K562 (cell line): ENCODE results near the gene SMAD4. TPM values are rescaled to one million over a fixed set of nuclear protein-coding genes. Genes with fewer than 3 reads are reported as not detected.

Experiments
- ATAC-seq: fragments of 200-7000 bp; cut with Tn5 transposase; 3 replicates; pipeline ENCODE4 v1.9.1; 2020; ENCODE audit warnings: moderate library complexity
- BruUV-seq: library from RNA; stranded (reverse); fragments of 400-500 nt; replicated peaks from 2 replicates; lab custom pipeline; 2021; lab: Mats Ljungman, UMichigan
- CTCF ChIA-PET: fragments of 300-600 bp; formaldehyde crosslinking; extraction: SDS; loops from one replicate; lab custom pipeline; 2021; ENCODE audit warnings: low intra/inter-chr PET ratio; lab: Yijun Ruan, JAX
- POLR2A ChIA-PET: fragments of 300-600, 350-650 bp; sonication (Branson Sonifier 250); formaldehyde crosslinking; extraction: SDS; loops from one replicate; lab custom pipeline; 2021; ENCODE audit warnings: antibody characterized with exemption, inconsistent platforms; lab: Yijun Ruan, JAX
- DNase-seq, 4 experiments: peaks; one replicate each; pipeline versions ENCODE4 v3.0.0 to v3.0.0-alpha.2; 2011 to 2018; ENCODE audit warnings: low spot score in 3 of 4, mixed read lengths in 3 of 4; ENCODE audit errors: extremely low read depth in 1 of 4
- FAIRE-seq: peaks from 2 replicates; lab custom pipeline; 2011; peaks lifted over from hg19 to GRCh38; lab: Jason Lieb, UNC
- H2AFZ ChIP-seq: 2 replicates; pipeline ENCODE4 v1.6.0; 2011; ENCODE audit warnings: low read depth, low read length, control low read depth, inconsistent platforms
- H3K27ac ChIP-seq: fragments of 200-600 bp; 3 replicates; pipeline ENCODE4 v1.8.0; 2011; ENCODE audit warnings: low read depth, mild to moderate bottlenecking, control low read depth, inconsistent platforms, low read length, moderate library complexity, mixed read lengths; ENCODE audit errors: extremely low read depth
- H3K27me3 ChIP-seq, 2 experiments: fragments of 300-600 bp in 1 of 2; 2 replicates in 1 of 2; 3 replicates in 1 of 2; pipeline versions ENCODE4 v1.6.0 to v1.8.0; 2011; ENCODE audit warnings: inconsistent platforms in 2 of 2, low read length in 2 of 2, mild to moderate bottlenecking in 1 of 2, mixed read lengths in 1 of 2, moderate library complexity in 1 of 2; ENCODE audit not compliant: control insufficient read depth in 2 of 2, insufficient read depth in 2 of 2
- H3K36me3 ChIP-seq: fragments of 300-600 bp; 3 replicates; pipeline ENCODE4 v1.8.0; 2011; ENCODE audit warnings: mild to moderate bottlenecking, low read length, inconsistent platforms; ENCODE audit not compliant: control insufficient read depth, insufficient read depth
- H3K4me1 ChIP-seq, 2 experiments: fragments of 200-600 bp in 1 of 2; replicated peaks in 1 of 2; 2 replicates in 1 of 2; 3 replicates in 1 of 2; pipeline versions ENCODE4 v1.5.1 to v1.8.0; 2011; ENCODE audit warnings: inconsistent platforms in 2 of 2, low read length in 2 of 2, mild to moderate bottlenecking in 1 of 2, mixed read lengths in 1 of 2, moderate library complexity in 1 of 2; ENCODE audit not compliant: control insufficient read depth in 2 of 2, insufficient read depth in 2 of 2
- H3K4me2 ChIP-seq: 2 replicates; pipeline ENCODE4 v1.6.1; 2011; ENCODE audit warnings: low read length, control low read depth, inconsistent platforms, mixed read lengths; ENCODE audit not compliant: insufficient read depth
- H3K4me3 ChIP-seq: fragments of 200-600 bp; sonication (generic), shearing (Covaris generic); 2 replicates; pipeline ENCODE4 v1.5.1; 2016; ENCODE audit warnings: control low read depth, inconsistent platforms
- H3K79me2 ChIP-seq: fragments of 200-600 bp; 3 replicates; pipeline ENCODE4 v1.8.0; 2011; ENCODE audit warnings: low read length, inconsistent platforms; ENCODE audit not compliant: control insufficient read depth, insufficient read depth
- H3K9ac ChIP-seq, 2 experiments: 2 replicates each; pipeline versions ENCODE4 v1.6.0 to v1.6.1; 2011; ENCODE audit warnings: low read depth in 2 of 2, low read length in 2 of 2, control low read depth in 1 of 2, inconsistent platforms in 1 of 2, mild to moderate bottlenecking in 1 of 2, mixed read lengths in 1 of 2; ENCODE audit not compliant: insufficient read depth in 1 of 2
- H3K9me1 ChIP-seq: one replicate; pipeline ENCODE4 v1.6.0; 2011; ENCODE audit warnings: inconsistent platforms, mild to moderate bottlenecking, low read length, moderate library complexity; ENCODE audit not compliant: control insufficient read depth, insufficient read depth
- H3K9me3 ChIP-seq: replicated peaks from 2 replicates; pipeline ENCODE4 v1.5.1; 2011; ENCODE audit warnings: low read depth, low read length, inconsistent platforms; ENCODE audit not compliant: control insufficient read depth, insufficient read depth
- H4K20me1 ChIP-seq: replicated peaks from 2 replicates; pipeline ENCODE4 v1.6.1; 2011; ENCODE audit warnings: low read length, inconsistent platforms, mixed read lengths; ENCODE audit not compliant: control insufficient read depth, insufficient read depth
- CBFA2T3 ChIP-seq: fragments of 450-650 bp; IDR thresholded peaks from 2 replicates; pipeline ENCODE4 v1.6.1; 2017
- CTBP1 ChIP-seq: fragments of 450-650 bp; IDR thresholded peaks from 2 replicates; pipeline ENCODE4 v1.6.1; 2016; ENCODE audit warnings: borderline replicate concordance
- ETS2 ChIP-seq: IDR thresholded peaks from 2 replicates; pipeline ENCODE4 v1.6.1; 2016; ENCODE audit warnings: borderline replicate concordance, missing genetic modification characterization, mild to moderate bottlenecking, moderate library complexity, missing compliant biosample characterization; ENCODE audit not compliant: poor library complexity, severe bottlenecking
- EZH2 ChIP-seq: IDR thresholded peaks from 2 replicates; pipeline ENCODE4 v1.6.1; 2012; ENCODE audit warnings: low read depth, mild to moderate bottlenecking, inconsistent platforms, low read length, borderline replicate concordance
- NCOA2 ChIP-seq, 2 experiments: fragments of 450-650 bp; IDR thresholded peaks; 2 replicates each; pipeline ENCODE4 v1.6.1; 2018; ENCODE audit warnings: mild to moderate bottlenecking in 2 of 2, moderate library complexity in 1 of 2; ENCODE audit not compliant: partially characterized antibody in 2 of 2
- POLR2A ChIP-seq: fragments of 450-650 bp; conservative IDR thresholded peaks from 2 replicates; pipeline ENCODE4 v1.6.1; 2016
- ZFP1 ChIP-seq: fragments of 450-650 bp; formaldehyde crosslinking; IDR thresholded peaks from 2 replicates; pipeline ENCODE4 v1.4.0; 2020; ENCODE audit warnings: mild to moderate bottlenecking, mixed read lengths
- ZNF146 ChIP-seq: IDR thresholded peaks from one replicate; pipeline ENCODE4 v1.6.1; 2018; ENCODE audit warnings: missing compliant biosample characterization; ENCODE audit not compliant: unreplicated experiment
- WGBS: fragments of 100-300 bp; shearing (Covaris generic); methylation state at CpG from one replicate; pipeline ENCODE4 v1.1.6; 2016; ENCODE audit warnings: low coverage, mixed read lengths; ENCODE audit not compliant: insufficient coverage; ENCODE audit errors: missing lambda C conversion rate; 5-methylcytosine and 5-hydroxymethylcytosine counted together
- in situ Hi-C: fragments of 300-500 bp; cut with MboI; formaldehyde crosslinking; loops from 4 replicates; pipeline ENCODE4 v1.15.0; 2018; ENCODE audit warnings: inconsistent platforms, mixed read lengths
- intact Hi-C: fragments of 100-400 bp; cut with micrococcal nuclease; formaldehyde crosslinking; loops from 2 replicates; pipeline ENCODE4 v1.14.2; 2022
- polyA plus RNA-seq, 8 experiments: library from polyadenylated mRNA; depleted of rRNA in 4 of 8; stranded (reverse) in 5 of 8; unstranded in 3 of 8; fragments of >200 nt; fragmentation: Nextera tagmentation in 2 of 8; fragmentation: Illumina TruSeq in 1 of 8; extraction: Ambion mirVana in 2 of 8; extraction: Trizol in 1 of 8; gene quantifications; 2 replicates each; pipeline versions ENCODE4 v1.2.1 to v1.2.3, GENCODE V29; 2011 to 2014; ENCODE audit warnings: inconsistent platforms in 1 of 8, missing spikeins in 1 of 8
- total RNA-seq, 7 experiments: library from RNA; depleted of rRNA in 6 of 7; stranded (reverse); fragments of >200 nt in 6 of 7; fragmentation: Illumina TruSeq in 2 of 7; extraction: Trizol in 2 of 7; gene quantifications; 2 replicates each; pipeline versions ENCODE4 v1.2.1 to v1.2.3, GENCODE V29; 2011 to 2021; ENCODE audit warnings: low replicate concordance in 1 of 7
- TF ChIP-seq, protein P1 (sequence below): IDR thresholded peaks from 3 replicates; pipeline ENCODE4 v1.6.1; 2011; ENCODE audit warnings: borderline replicate concordance, mild to moderate bottlenecking, moderate library complexity; ENCODE audit not compliant: insufficient read length; ENCODE audit errors: extremely low read depth
- TF ChIP-seq, protein P2 (sequence below), 2 experiments: fragments of 450-650 bp in 1 of 2; sonication (generic) in 1 of 2; formaldehyde crosslinking in 1 of 2; IDR thresholded peaks in 1 of 2; conservative IDR thresholded peaks in 1 of 2; 2 replicates each; pipeline versions ENCODE4 v1.6.1 to v1.8.1; 2016 to 2023; ENCODE audit warnings: mild to moderate bottlenecking in 2 of 2, moderate library complexity in 2 of 2, inconsistent platforms in 1 of 2, missing genetic modification reagents in 1 of 2

The SMAD4 gene
- total and polyA plus RNA-seq, 9 of the 15 experiments (the other 6 are each of a cell fraction or from before 2014, with no cell fraction given): 5.7 to 55.0 (median 39.4) TPM

DNA sequence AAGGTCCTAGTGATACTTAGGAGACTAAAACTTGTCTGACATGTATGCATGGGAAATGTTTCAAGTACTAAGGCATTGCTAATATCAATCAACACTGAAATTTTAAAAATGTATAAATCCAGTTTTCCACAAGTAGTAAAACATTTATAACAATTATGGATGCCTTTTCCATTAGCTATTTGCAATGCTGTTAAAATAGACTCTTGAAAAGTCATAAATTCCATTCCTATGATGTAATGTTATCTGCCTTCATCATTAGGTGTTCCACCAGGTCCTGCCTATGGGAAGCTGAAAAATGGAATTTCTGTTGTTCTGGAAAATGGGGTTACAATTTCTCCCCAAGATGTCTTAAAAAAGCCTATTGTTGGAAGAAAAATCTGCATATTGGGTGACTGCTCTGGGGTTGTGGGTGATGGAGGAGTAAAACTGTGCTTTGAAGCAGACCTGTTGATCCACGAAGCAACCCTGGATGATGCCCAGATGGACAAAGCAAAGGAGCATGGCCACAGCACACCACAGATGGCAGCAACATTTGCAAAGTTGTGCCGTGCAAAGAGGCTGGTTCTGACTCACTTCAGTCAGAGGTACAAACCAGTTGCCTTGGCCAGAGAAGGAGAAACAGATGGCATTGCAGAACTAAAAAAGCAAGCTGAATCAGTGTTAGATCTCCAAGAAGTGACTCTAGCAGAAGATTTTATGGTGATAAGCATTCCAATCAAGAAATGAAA is 43.5 kb upstream of the SMAD4 start:
- no peak for DNase-seq
- in situ Hi-C loops (no loop called here), intact Hi-C loops (no loop called here)
- no TSS peak for BruUV-seq
- H3K27me3 ChIP-seq: no peaks in the 10 kb centered on the region
- H2AFZ ChIP-seq: no peak overlapping the region
- no peak overlapping the region for H3K9ac ChIP-seq
- no peak overlapping the region for H3K4me3 ChIP-seq
- H3K79me2 ChIP-seq: no peaks in the 10 kb centered on the region
- no peaks in the 10 kb centered on the region for H3K9me1 ChIP-seq
- H3K27ac ChIP-seq: no peak overlapping the region
- no peaks in the 10 kb centered on the region for H3K4me1 ChIP-seq
- no peaks in the 10 kb centered on the region for H3K9me3 ChIP-seq
- ChIA-PET CTCF (no interaction called here), POLR2A (interaction anchor here (0.6 kb wide), 2 partner anchors 20 to 26 kb away, joined by 4 to 5 read pairs; no protein-coding TSS in a partner anchor)
- no peaks in the 10 kb centered on the region for H4K20me1 ChIP-seq
- H3K36me3 ChIP-seq: no peaks in the 10 kb centered on the region
- no peak for ATAC-seq
- FAIRE-seq: no peak
- TF ChIP-seq NCOA2 (IDR thresholded peaks at IDR 0.05; ENCODE audit: partially characterized antibody in 2 of 2) (no peak), ZNF146 (CRISPR knock-in tag) (no peak), CBFA2T3 (no peak), POLR2A (no peak), ETS2 (no peak), CTBP1 (no peak)
- H3K4me2 ChIP-seq: no peak overlapping the region
- WGBS: 36% methylated on average over 2 of the region's 2 CpGs

DNA sequence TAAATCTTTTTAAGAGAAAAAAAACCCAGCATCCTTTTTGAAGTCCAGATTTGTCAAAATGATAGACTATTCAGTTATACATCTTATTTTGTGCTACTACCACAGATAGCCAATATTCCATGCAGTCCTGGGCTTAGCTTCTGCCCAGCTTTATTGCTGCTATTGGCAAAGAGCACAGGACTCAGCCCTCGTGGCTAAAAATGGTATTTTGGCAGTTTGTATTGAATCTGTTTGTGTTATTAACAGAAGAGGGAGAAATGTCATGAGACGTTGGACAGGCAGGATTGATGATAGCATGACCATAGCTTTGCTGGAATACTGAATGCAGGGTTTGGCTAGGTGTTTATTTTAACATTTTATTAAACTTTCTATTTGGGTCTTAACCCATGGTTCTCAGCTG is 42.8 kb upstream of the SMAD4 start:
- Histone ChIP-seq H3K4me1 (no peaks in the 10 kb centered on the region), H3K9ac (no peak overlapping the region), H2AFZ (no peak overlapping the region), H3K4me2 (no peak overlapping the region), H3K9me1 (no peaks in the 10 kb centered on the region), H3K27ac (no peak overlapping the region), H3K27me3 (no peaks in the 10 kb centered on the region), H3K4me3 (no peak overlapping the region), H3K36me3 (no peaks in the 10 kb centered on the region), H3K79me2 (no peaks in the 10 kb centered on the region), H4K20me1 (no peaks in the 10 kb centered on the region), H3K9me3 (no peaks in the 10 kb centered on the region)
- intact Hi-C loops: no loop called here
- FAIRE-seq (no peak), ATAC-seq (no peak), DNase-seq (no peak)
- WGBS: 17% methylated on average over 2 of the region's 2 CpGs
- no TSS peak for BruUV-seq
- ChIA-PET CTCF (no interaction called here), POLR2A (interaction anchor here (0.6 kb wide), 1 partner anchor 25 kb away, joined by 4 read pairs; no protein-coding TSS in a partner anchor)
- in situ Hi-C loops: no loop called here
- TF ChIP-seq ZFP1 (CRISPR knock-in tag): no peak
- TF ChIP-seq, protein P1, sequence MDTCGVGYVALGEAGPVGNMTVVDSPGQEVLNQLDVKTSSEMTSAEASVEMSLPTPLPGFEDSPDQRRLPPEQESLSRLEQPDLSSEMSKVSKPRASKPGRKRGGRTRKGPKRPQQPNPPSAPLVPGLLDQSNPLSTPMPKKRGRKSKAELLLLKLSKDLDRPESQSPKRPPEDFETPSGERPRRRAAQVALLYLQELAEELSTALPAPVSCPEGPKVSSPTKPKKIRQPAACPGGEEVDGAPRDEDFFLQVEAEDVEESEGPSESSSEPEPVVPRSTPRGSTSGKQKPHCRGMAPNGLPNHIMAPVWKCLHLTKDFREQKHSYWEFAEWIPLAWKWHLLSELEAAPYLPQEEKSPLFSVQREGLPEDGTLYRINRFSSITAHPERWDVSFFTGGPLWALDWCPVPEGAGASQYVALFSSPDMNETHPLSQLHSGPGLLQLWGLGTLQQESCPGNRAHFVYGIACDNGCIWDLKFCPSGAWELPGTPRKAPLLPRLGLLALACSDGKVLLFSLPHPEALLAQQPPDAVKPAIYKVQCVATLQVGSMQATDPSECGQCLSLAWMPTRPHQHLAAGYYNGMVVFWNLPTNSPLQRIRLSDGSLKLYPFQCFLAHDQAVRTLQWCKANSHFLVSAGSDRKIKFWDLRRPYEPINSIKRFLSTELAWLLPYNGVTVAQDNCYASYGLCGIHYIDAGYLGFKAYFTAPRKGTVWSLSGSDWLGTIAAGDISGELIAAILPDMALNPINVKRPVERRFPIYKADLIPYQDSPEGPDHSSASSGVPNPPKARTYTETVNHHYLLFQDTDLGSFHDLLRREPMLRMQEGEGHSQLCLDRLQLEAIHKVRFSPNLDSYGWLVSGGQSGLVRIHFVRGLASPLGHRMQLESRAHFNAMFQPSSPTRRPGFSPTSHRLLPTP: no peak
- TF ChIP-seq, protein P2, sequence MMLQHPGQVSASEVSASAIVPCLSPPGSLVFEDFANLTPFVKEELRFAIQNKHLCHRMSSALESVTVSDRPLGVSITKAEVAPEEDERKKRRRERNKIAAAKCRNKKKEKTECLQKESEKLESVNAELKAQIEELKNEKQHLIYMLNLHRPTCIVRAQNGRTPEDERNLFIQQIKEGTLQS (IDR thresholded peaks at IDR 0.05): no peak
- TF ChIP-seq, protein P2 (CRISPR knock-in tag; conservative IDR thresholded peaks at IDR 0.05): no peak
- TF ChIP-seq EZH2: no peak
